HEK293 (cell line): ENCODE measurements around the gene TGFB1.
"Not testable (repeated sequence)": the region's sequence is repeated elsewhere in the genome, so short reads cannot be mapped to it uniquely, and the experiment has no call there.

Experiments used
- MZF1 ChIP-seq: fragments of 450-650 bp; formaldehyde crosslinking; IDR thresholded peaks from 2 replicates; pipeline ENCODE4 v1.5.1; 2017; ENCODE audit warnings: missing biosample characterization, missing genetic modification characterization, borderline replicate concordance
- ZNF585B ChIP-seq: fragments of 450-650 bp; formaldehyde crosslinking; IDR thresholded peaks from 2 replicates; pipeline ENCODE4 v1.5.1; 2016; ENCODE audit warnings: missing biosample characterization, missing genetic modification characterization
- ZNF626 ChIP-seq: fragments of 450-650 bp; sonication (Bioruptor Pico); formaldehyde crosslinking; IDR thresholded peaks from 2 replicates; pipeline ENCODE4 v1.5.1; 2018; ENCODE audit warnings: missing biosample characterization, missing genetic modification characterization, inconsistent platforms
- ZNF747 ChIP-seq: fragments of 450-650 bp; formaldehyde crosslinking; IDR thresholded peaks from 2 replicates; pipeline ENCODE4 v1.5.1; 2016; ENCODE audit warnings: missing biosample characterization, missing genetic modification characterization
- ZNF768 ChIP-seq: fragments of 450-650 bp; formaldehyde crosslinking; IDR thresholded peaks from 2 replicates; pipeline ENCODE4 v1.5.1; 2018; ENCODE audit warnings: missing biosample characterization, mild to moderate bottlenecking, missing genetic modification characterization
- ZSCAN23 ChIP-seq: fragments of 450-650 bp; formaldehyde crosslinking; IDR thresholded peaks from 2 replicates; pipeline ENCODE4 v1.5.1; 2016; ENCODE audit warnings: missing biosample characterization, missing genetic modification characterization
- TF ChIP-seq, protein P1 (sequence below): fragments of 450-650 bp; formaldehyde crosslinking; IDR thresholded peaks from 2 replicates; pipeline ENCODE4 v1.5.1; 2016; ENCODE audit warnings: missing biosample characterization, missing genetic modification characterization

DNA sequence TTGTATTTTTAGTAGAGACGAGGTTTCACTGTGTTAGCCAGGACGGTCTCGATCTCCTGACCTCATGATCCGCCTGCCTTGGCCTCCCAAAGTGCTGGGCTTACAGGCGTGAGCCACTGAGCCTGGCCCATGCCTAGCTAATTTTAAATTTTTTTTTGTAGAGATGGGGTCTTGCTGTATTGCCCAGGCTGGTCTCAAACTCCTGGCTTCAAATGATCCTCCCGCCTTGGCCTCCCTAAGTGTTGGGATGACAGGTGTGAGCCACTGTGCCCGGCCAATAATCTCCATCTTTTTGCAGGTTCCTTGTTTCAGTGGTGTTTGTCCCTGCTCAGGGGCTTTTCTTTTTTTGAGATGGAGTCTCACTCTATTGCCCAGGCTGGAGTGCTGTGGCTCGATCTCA is 27.8 kb upstream of the TGFB1 start:
- TF ChIP-seq ZNF626; ZSCAN23 (tag by site-specific recombination); ZNF585B; ZNF768 (tag by site-specific recombination); ZNF747 (tag by site-specific recombination); MZF1 (tag by site-specific recombination): not testable (repeated sequence)
- TF ChIP-seq, protein P1, sequence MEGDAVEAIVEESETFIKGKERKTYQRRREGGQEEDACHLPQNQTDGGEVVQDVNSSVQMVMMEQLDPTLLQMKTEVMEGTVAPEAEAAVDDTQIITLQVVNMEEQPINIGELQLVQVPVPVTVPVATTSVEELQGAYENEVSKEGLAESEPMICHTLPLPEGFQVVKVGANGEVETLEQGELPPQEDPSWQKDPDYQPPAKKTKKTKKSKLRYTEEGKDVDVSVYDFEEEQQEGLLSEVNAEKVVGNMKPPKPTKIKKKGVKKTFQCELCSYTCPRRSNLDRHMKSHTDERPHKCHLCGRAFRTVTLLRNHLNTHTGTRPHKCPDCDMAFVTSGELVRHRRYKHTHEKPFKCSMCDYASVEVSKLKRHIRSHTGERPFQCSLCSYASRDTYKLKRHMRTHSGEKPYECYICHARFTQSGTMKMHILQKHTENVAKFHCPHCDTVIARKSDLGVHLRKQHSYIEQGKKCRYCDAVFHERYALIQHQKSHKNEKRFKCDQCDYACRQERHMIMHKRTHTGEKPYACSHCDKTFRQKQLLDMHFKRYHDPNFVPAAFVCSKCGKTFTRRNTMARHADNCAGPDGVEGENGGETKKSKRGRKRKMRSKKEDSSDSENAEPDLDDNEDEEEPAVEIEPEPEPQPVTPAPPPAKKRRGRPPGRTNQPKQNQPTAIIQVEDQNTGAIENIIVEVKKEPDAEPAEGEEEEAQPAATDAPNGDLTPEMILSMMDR (tag by site-specific recombination): not testable (repeated sequence)
